ACC112 (cell line): ENCODE data around the gene IL17C.
"Not testable (repeated sequence)": the region's sequence is repeated elsewhere in the genome, so short reads cannot be mapped to it uniquely, and the experiment has no call there.

ENCODE experiments used
- H2AFZ ChIP-seq: fragments of 200-600 bp; sonication (generic); one replicate; pipeline ENCODE4 v1.6.0; 2017; ENCODE audit warnings: antibody characterized with exemption, low read length; ENCODE audit not compliant: unreplicated experiment
- H3K27ac ChIP-seq: fragments of 200-600 bp; sonication (generic); 2 replicates; pipeline ENCODE4 v1.5.1; 2014; ENCODE audit warnings: low read depth, mild to moderate bottlenecking, antibody characterized with exemption, low read length, moderate library complexity
- H3K27me3 ChIP-seq: fragments of 200-600 bp; sonication (generic); 2 replicates; pipeline ENCODE4 v1.6.1; 2014; ENCODE audit warnings: mild to moderate bottlenecking, antibody characterized with exemption, low read length, moderate library complexity, mixed read lengths; ENCODE audit not compliant: insufficient read depth
- H3K36me3 ChIP-seq: fragments of 200-600 bp; sonication (generic); 2 replicates; pipeline ENCODE4 v1.6.1; 2016; ENCODE audit warnings: mild to moderate bottlenecking, antibody characterized with exemption, low read length, moderate library complexity, mixed read lengths; ENCODE audit not compliant: insufficient read depth
- H3K4me1 ChIP-seq: fragments of 200-600 bp; sonication (generic); one replicate; pipeline ENCODE4 v1.6.1; 2016; ENCODE audit warnings: low read length, mixed read lengths; ENCODE audit not compliant: insufficient read depth, unreplicated experiment, control insufficient read depth
- H3K4me3 ChIP-seq: fragments of 200-600 bp; sonication (generic); 2 replicates; pipeline ENCODE4 v1.5.1; 2014; ENCODE audit warnings: mild to moderate bottlenecking, low read depth, low read length
- H3K79me2 ChIP-seq: fragments of 200-600 bp; sonication (generic); one replicate; pipeline ENCODE4 v1.6.0; 2016; ENCODE audit warnings: low read length; ENCODE audit not compliant: control insufficient read depth, unreplicated experiment, insufficient read depth

The IL17C gene

GRCh38 chr16:88609426-88609825, 28.9 kb upstream of the IL17C start:
- H3K4me1 ChIP-seq, H3K27me3 ChIP-seq, H3K4me3 ChIP-seq, H3K27ac ChIP-seq, H2AFZ ChIP-seq, H3K36me3 ChIP-seq, H3K79me2 ChIP-seq: not testable (repeated sequence)

GRCh38 chr16:88610080-88610479, 28.3 kb upstream of the IL17C start:
- Histone ChIP-seq H3K4me1 (no peaks in the 10 kb centered on the region), H3K4me3 (no peak overlapping the region), H3K27me3 (no peaks in the 10 kb centered on the region), H2AFZ (no peak overlapping the region), H3K79me2 (no peaks in the 10 kb centered on the region), H3K36me3 (0 out of 2 replicates have a peak, but pooled peaks cover 6% of the 10 kb centered on the region), H3K27ac (no peak overlapping the region)

- Histone ChIP-seq H3K4me3 (no peak overlapping the region), H3K27ac (no peak overlapping the region), H3K79me2 (peaks cover 3% of the 10 kb centered on the region), H3K4me1 (no peaks in the 10 kb centered on the region), H2AFZ (no peak overlapping the region), H3K27me3 (no peaks in the 10 kb centered on the region), H3K36me3 (0 out of 2 replicates have a peak, but pooled peaks cover 6% of the 10 kb centered on the region)
Measured at GRCh38 chr16:88610909-88611812, 27.2 kb upstream of the IL17C start.

GRCh38 chr16:88613293-88613692, 25.1 kb upstream of the IL17C start:
- Histone ChIP-seq H3K27ac (no peak overlapping the region), H3K36me3 (0 out of 2 replicates have a peak, but pooled peaks cover 6% of the 10 kb centered on the region), H3K79me2 (peaks cover 3% of the 10 kb centered on the region), H3K27me3 (no peaks in the 10 kb centered on the region), H3K4me1 (no peaks in the 10 kb centered on the region), H2AFZ (no peak overlapping the region), H3K4me3 (no peak overlapping the region)

GRCh38 chr16:88613911-88614817, 24.2 kb upstream of the IL17C start:
- Histone ChIP-seq H3K27me3 (no peaks in the 10 kb centered on the region), H3K4me1 (no peaks in the 10 kb centered on the region), H3K4me3 (no peak overlapping the region), H3K36me3 (0 out of 2 replicates have a peak, but pooled peaks cover 6% of the 10 kb centered on the region), H2AFZ (no peak overlapping the region), H3K27ac (no peak overlapping the region), H3K79me2 (peaks cover 3% of the 10 kb centered on the region)

GRCh38 chr16:88614818-88615580, 23.4 kb upstream of the IL17C start:
- H3K79me2 ChIP-seq, result peaks cover 3% of the 10 kb centered on the region
- H2AFZ ChIP-seq, result no peak overlapping the region
- H3K27me3 ChIP-seq, result no peaks in the 10 kb centered on the region
- no peak overlapping the region for H3K27ac ChIP-seq
- no peak overlapping the region for H3K4me3 ChIP-seq
- no peaks in the 10 kb centered on the region for H3K4me1 ChIP-seq
- H3K36me3 ChIP-seq, result 0 out of 2 replicates have a peak, but pooled peaks cover 6% of the 10 kb centered on the region

- no peak overlapping the region for H2AFZ ChIP-seq
- H3K4me3 ChIP-seq, result no peak overlapping the region
- H3K27ac ChIP-seq, result no peak overlapping the region
- no peaks in the 10 kb centered on the region for H3K27me3 ChIP-seq
- H3K79me2 ChIP-seq, result peaks cover 3% of the 10 kb centered on the region
- no peaks in the 10 kb centered on the region for H3K36me3 ChIP-seq
- H3K4me1 ChIP-seq, result no peaks in the 10 kb centered on the region
Measured at GRCh38 chr16:88616320-88616719, 22.1 kb upstream of the IL17C start.

GRCh38 chr16:88616736-88617135, 21.6 kb upstream of the IL17C start:
- no peak overlapping the region for H3K4me3 ChIP-seq
- H3K4me1 ChIP-seq, result no peaks in the 10 kb centered on the region
- no peak overlapping the region for H3K27ac ChIP-seq
- H3K79me2 ChIP-seq, result peaks cover 3% of the 10 kb centered on the region
- H3K27me3 ChIP-seq, result no peaks in the 10 kb centered on the region
- no peak overlapping the region for H2AFZ ChIP-seq
- no peaks in the 10 kb centered on the region for H3K36me3 ChIP-seq

- Histone ChIP-seq H3K36me3 (peaks cover 6% of the 10 kb centered on the region; the same call in 1 of the 2 replicates), H3K27ac (no peak overlapping the region), H3K79me2 (peaks cover 3% of the 10 kb centered on the region)
Measured at GRCh38 chr16:88617268-88618031, 20.9 kb upstream of the IL17C start.

More at GRCh38 chr16:88617268-88618031, 20.9 kb upstream of the IL17C start:
- no peaks in the 10 kb centered on the region for H3K27me3 ChIP-seq
- H3K4me1 ChIP-seq, result no peaks in the 10 kb centered on the region
- no peak overlapping the region for H3K4me3 ChIP-seq
- H2AFZ ChIP-seq, result no peak overlapping the region
